Adipose tissue (tissue), 3 donors: ENCODE data around the gene MRPS6. TPM values are rescaled to one million over a fixed set of nuclear protein-coding genes. Genes with fewer than 3 reads are reported as not detected.

Source experiments
- H3K27ac ChIP-seq: one replicate; pipeline ENCODE4 v1.5.1; 2013; ENCODE audit warnings: low read depth, low read length
- WGBS, 3 donors: extraction: QIAGEN DNeasy Blood & Tissue Kit; methylation state at CpG; one replicate each; pipeline ENCODE4 v1.1.7; 2013; 5-methylcytosine and 5-hydroxymethylcytosine counted together
- polyA plus RNA-seq, 3 donors: library from polyadenylated mRNA; stranded (reverse); fragments of 200-250 nt; gene quantifications; one replicate each; pipeline ENCODE4 v1.2.3, GENCODE V29; 2013
- donor health status: healthy with polysubstance abuse.
- donor health status: Bipolar disorder and iron deficiency.
- donor health status: healthy.

The MRPS6 gene
- polyA plus RNA-seq, 3 donors = 17.5 to 96.7 (median 57.9) TPM

GRCh38 chr21:34152500-34152899, 79.1 kb downstream of the MRPS6 start:
- WGBS, 3 donors = 85 to 92% (median 89%) methylated on average over 5 of the region's 5 CpGs
- no peak overlapping the region for H3K27ac ChIP-seq

- no peak overlapping the region for H3K27ac ChIP-seq
- WGBS, 3 donors = 95 to 97% (median 95%) methylated on average over 5 of the region's 5 CpGs
Observed at GRCh38 chr21:34154878-34155277, 81.5 kb downstream of the MRPS6 start.

DNA sequence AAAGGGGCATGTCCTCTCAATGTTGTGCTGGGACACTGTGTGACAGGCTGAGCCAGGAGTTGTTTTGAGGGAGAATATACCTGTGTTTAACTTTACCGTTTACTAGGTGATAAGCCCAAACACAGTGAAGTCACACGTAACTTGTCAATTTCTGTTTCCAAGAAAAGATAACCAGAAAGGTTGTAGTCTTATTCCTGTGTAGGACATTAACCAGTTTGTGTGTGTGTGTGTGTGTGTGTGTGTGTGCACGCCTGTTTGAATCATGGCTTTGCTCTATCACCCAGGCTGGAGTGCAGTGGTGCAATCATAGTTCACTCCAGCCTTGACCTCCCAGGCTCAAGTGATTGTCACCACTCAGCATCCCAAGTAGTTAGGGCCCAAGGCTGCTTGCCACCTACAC, 83.6 kb downstream of the MRPS6 start:
- WGBS, 3 donors = 63 to 87% (median 82%) methylated on average over 3 of the region's 3 CpGs
- H3K27ac ChIP-seq = no peak overlapping the region

- 92 to 97% (median 95%) methylated on average over 2 of the region's 2 CpGs for WGBS, 3 donors
Observed at GRCh38 chr21:34157521-34157920, 84.1 kb downstream of the MRPS6 start.

GRCh38 chr21:34158866-34159835, 85.8 kb downstream of the MRPS6 start:
- H3K27ac ChIP-seq = no peak overlapping the region
- 93 to 94% (median 94%) methylated on average over 32 to 36 of the region's 36 CpGs for WGBS, 3 donors

More at GRCh38 chr21:34157521-34157920, 84.1 kb downstream of the MRPS6 start:
- H3K27ac ChIP-seq = no peak overlapping the region

GRCh38 chr21:34166468-34166867, 93.1 kb downstream of the MRPS6 start:
- H3K27ac ChIP-seq = no peak overlapping the region
- WGBS, 3 donors = 86 to 96% (median 94%) methylated on average over 5 of the region's 5 CpGs

GRCh38 chr21:34170886-34171285, 97.5 kb downstream of the MRPS6 start:
- no peak overlapping the region for H3K27ac ChIP-seq
- WGBS, 3 donors = 86 to 95% (median 95%) methylated on average over 2 of the region's 2 CpGs

DNA sequence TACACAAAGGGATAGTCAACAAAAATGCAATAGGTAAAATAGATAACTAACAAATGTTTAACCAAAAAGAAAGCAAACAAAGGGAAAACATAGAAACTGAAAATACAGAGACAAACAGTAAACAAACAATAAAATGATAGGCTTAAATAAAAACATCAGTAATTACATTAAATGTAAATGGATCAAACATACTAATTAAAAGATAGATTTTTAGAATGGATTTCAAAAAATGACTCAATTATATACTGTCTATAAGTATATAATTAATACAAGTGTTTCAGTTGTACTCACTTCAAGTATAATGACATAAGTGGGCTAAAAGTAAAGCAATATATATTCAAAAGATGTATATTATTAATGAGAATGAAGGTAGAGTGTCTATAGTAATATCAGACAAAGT, 101.1 kb downstream of the MRPS6 start:
- no peak overlapping the region for H3K27ac ChIP-seq

GRCh38 chr21:34176448-34176847, 103.1 kb downstream of the MRPS6 start:
- no peak overlapping the region for H3K27ac ChIP-seq
- WGBS, 3 donors = 76 to 92% (median 77%) methylated on average over 1 of the region's 1 CpG

DNA sequence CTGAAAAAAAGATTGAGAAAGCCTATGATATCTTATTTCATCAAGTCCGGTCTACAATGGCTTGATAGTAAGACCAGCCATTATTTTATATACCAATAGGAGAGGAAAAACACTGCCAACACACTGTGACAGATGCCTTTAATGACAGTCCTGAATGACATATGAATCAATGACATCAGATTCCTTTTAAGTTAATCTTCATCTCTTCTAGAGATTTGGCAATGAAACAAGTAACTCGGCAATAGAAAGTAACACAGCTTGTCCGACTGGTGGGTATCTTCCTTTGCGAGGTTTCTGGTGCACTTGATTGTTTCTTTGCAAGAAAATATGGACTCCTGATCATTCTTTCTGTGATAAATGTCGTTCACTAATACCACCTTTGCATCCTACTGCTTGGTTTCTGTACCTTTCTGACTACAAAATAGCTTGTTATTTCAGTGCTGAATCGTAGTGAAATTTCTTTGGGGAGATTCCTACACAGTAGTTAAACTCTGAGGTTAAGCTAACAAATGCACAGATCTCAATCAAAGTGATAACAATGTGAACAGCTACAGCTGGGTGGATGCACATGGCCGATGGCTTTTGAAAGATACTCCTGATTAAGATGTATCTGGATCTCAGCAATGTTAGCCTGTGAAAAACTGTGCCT, 104.7 kb downstream of the MRPS6 start:
- 60 to 93% (median 92%) methylated on average over 7 of the region's 7 CpGs for WGBS, 3 donors
- no peak overlapping the region for H3K27ac ChIP-seq

DNA sequence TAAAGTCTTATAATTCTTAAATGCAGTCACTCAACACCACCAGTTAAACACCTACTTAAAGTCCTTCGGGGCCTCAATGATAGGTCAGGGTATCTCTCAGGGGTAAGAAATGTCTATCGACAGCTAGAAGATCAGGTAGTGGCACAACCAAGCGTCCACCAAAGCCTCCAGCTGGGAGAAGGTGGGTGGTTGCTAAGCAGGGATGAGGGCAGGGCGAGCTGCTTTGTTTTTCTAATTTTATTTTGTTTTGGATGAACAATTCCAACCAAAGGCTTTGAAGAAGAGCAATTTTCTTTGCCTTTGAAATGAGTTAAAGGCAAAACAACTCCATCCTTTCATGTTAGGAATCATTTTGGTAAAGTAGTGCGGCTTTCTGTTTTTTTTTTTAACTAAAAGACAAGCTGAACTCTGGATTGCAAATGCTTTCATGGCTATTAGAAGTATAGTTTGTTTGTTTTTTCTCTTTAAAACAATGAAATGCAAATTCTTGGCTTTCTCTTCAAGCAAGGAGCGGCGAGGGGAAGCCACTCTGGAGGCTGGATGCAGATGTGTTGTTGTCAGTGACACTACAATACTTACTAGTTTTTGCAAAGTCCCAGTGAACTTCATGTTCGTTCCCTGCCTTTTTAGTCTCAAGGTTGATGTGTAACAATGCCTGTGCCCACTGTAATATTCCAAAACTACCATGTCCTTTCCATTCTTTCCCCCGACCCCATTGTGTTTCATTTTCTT, 106.0 kb downstream of the MRPS6 start:
- WGBS, 3 donors = 84 to 90% (median 85%) methylated on average over 9 of the region's 9 CpGs
- H3K27ac ChIP-seq = no peak overlapping the region

DNA sequence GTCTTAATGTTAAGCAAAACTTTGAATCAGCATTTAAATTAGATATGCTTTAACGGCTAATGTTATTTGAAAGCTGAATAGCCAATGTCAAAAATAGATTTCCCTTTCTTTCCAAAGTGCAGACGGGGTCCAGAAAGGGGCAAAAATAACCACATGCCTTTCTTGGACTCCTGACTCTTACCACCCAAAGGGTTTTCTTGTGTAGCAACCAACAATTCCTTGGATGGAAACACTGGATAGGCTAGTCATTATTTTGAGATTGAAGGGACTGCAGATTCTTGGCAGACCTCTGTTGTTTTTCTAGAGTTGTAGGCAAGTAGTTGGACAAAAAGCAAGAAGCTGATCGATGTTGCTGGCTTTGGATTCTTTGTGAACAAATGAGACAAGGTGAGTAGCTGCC, 107.0 kb downstream of the MRPS6 start:
- H3K27ac ChIP-seq = no peak overlapping the region
- WGBS, 3 donors = 47 to 55% (median 52%) methylated on average over 3 of the region's 3 CpGs

DNA sequence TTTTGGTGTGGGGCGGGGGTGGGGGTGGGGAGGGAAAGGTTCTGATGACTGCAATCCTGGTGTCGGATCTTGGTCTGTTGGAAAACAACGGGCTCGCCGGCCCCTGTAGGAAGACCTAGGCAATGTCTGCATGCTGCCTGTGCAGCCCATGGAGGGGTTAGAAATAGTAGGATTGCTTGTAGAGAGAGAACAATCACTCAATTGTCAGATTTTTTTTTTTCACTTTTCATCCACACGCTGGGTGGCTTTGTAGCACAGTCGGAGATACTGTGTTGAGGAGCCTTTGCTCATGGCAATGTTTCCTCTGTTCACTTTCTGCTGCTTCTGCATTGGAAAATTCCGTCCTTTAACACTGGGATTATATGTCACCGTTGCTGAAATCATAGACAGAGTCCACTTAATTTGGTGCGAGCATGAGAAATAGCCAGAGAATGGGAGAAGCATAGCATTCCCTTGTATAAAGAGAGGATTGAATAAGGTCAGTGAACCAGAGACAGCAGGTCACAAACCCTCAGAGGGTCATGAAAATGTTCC, 107.5 kb downstream of the MRPS6 start:
- WGBS, 3 donors = 41 to 64% (median 62%) methylated on average over 10 of the region's 10 CpGs
- no peak overlapping the region for H3K27ac ChIP-seq

GRCh38 chr21:34181431-34182039, 108.2 kb downstream of the MRPS6 start:
- 72 to 79% (median 73%) methylated on average over 8 of the region's 8 CpGs for WGBS, 3 donors

DNA sequence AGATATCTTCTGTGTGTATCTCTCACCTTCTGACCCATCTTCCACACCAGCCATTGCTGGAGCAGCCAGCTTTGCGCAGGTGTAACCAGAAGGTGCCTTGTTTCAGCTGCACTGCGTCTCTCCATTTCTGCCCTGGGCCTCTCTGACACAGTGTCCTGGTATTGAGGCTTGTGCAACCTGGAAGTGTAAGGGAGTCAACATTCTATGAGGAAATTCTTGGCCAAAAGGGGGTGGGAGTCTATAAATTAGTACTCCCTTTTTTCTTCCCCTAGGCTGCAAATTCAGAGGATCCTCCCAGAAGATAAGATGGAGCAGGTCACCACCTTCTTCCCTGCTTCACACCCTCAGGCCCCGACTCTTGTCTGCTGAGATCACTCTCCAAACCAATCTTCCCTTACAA, 109.1 kb downstream of the MRPS6 start:
- H3K27ac ChIP-seq = no peak overlapping the region
- WGBS, 3 donors = 87 to 100% (median 91%) methylated on average over 3 of the region's 3 CpGs

More at GRCh38 chr21:34181431-34182039, 108.2 kb downstream of the MRPS6 start:
- H3K27ac ChIP-seq = no peak overlapping the region

DNA sequence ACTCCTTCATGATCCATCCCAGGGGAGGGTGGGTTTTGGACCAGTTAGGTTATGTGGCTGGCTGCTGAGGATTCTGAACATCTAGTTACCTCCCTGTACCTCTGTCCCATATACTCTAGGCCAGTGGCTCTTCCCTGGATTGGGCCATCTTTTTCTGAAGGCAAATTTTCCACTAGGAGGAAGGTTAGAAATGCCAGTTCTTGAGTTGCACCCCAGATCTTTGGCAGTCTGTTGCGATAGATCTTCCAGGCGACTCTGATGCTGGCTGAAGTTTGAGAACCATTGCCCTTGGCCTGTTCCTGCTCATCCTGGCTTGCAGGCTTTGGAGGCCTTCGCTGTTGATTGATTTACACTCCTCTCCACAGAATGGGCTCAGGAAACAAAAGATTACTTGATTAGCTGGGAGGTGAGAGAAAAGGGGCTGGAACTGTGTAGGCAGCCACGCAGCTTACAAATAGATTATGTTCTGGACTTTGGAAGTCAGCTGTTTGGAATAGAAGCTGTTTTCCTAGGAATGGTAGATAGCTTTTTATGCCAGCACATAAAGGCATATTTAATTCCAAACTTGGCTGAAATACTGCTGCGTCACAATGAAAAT, 110.1 kb downstream of the MRPS6 start:
- H3K27ac ChIP-seq = no peak overlapping the region
- WGBS, 3 donors = 82 to 90% (median 85%) methylated on average over 5 of the region's 5 CpGs

GRCh38 chr21:34184232-34184631, 110.9 kb downstream of the MRPS6 start:
- WGBS, 3 donors = 85 to 94% (median 92%) methylated on average over 5 of the region's 5 CpGs
- H3K27ac ChIP-seq = no peak overlapping the region
